ENCODE measurements around the gene PAQR5. TPM values are rescaled to one million over a fixed set of nuclear protein-coding genes. Genes with fewer than 3 reads are reported as not detected.

PAQR5 gene
- total and polyA plus RNA-seq, 9 of the 15 experiments (the other 6 are each of a cell fraction or from before 2014, with no cell fraction given) = 0.04 to 0.08 TPM; not detected in 7

DNA sequence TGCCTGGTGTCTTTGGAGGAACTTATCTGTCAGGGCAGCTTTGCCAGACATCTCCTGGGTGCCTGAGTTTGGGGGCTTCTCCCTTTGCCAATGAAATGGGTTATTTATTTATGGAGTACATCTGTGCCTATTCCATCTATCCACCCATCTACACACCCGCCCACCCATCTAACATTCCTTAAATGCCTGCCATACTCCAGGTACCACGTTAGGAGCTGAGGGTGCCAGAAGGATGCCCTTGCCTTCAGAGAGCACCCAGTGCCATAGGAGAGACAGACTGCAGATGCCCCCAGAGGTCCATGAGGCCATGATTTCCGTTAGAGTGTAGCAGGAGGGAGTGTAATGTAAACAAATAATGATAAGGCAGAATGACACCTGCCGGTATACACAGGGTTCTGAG lies 93.6 kb downstream of the PAQR5 start:
- Histone ChIP-seq H4K20me1 (replicated peaks; ENCODE audit: control insufficient read depth, insufficient read depth, low read length) (peaks cover 10% of the 10 kb centered on the region; the same call in 1 of the 2 replicates), H3K9ac (ENCODE audit: insufficient read depth in 1 of 2, low read depth in 2 of 2, low read length in 2 of 2) (no peak overlapping the region), H3K27ac (ENCODE audit: extremely low read depth, low read depth, low read length) (no peak overlapping the region), H3K4me2 (ENCODE audit: insufficient read depth, low read length) (no peak overlapping the region), H3K9me1 (ENCODE audit: control insufficient read depth, insufficient read depth, low read length) (no peaks in the 10 kb centered on the region), H3K4me1 (replicated peaks in 1 of 2; ENCODE audit: control insufficient read depth in 2 of 2, insufficient read depth in 2 of 2, low read length in 2 of 2) (peaks cover 0 to 8% of the 10 kb centered on the region in 2 experiments; a peak in 2 of 5 replicates), H3K36me3 (ENCODE audit: control insufficient read depth, insufficient read depth, low read length) (no peaks in the 10 kb centered on the region), H3K27me3 (ENCODE audit: control insufficient read depth in 2 of 2, insufficient read depth in 2 of 2, low read length in 2 of 2) (peaks cover 11 to 69% of the 10 kb centered on the region in 2 experiments; a peak in 4 of 5 replicates), H3K79me2 (ENCODE audit: control insufficient read depth, insufficient read depth, low read length) (no peaks in the 10 kb centered on the region), H3K9me3 (replicated peaks; ENCODE audit: control insufficient read depth, insufficient read depth, low read depth, low read length) (no peaks in the 10 kb centered on the region), H2AFZ (ENCODE audit: low read depth, low read length) (no peak overlapping the region), H3K4me3 (no peak overlapping the region)
- intact Hi-C loops (cut with micrococcal nuclease) = loop anchor here (10.0 kb wide), 1 partner anchor 88 kb away; no protein-coding TSS in a partner anchor
- ATAC-seq (no peak), FAIRE-seq (no peak), DNase-seq (ENCODE audit: extremely low read depth in 1 of 4, low spot score in 3 of 4) (no peak)
- TF ChIP-seq MYC (IDR thresholded peaks at IDR 0.05; ENCODE audit: low read depth, low read length) (no peak), MYC (CRISPR knock-in tag; IDR thresholded peaks at IDR 0.05; ENCODE audit: borderline replicate concordance, low read depth) (no peak), ZNF583 (CRISPR knock-in tag; IDR thresholded peaks at IDR 0.05) (no peak), SIX5 (IDR thresholded peaks at IDR 0.05; ENCODE audit: borderline replicate concordance in 1 of 2, insufficient read depth in 1 of 2, low read depth in 1 of 2, low read length in 2 of 2) (no peak), IRF2 (CRISPR knock-in tag; IDR thresholded peaks at IDR 0.05) (no peak), SAFB (IDR thresholded peaks at IDR 0.05; ENCODE audit: borderline replicate concordance, low read depth, low read length) (no peak), GTF2B (IDR thresholded peaks at IDR 0.05; ENCODE audit: extremely low read depth, insufficient read length) (no peak), COPS2 (conservative IDR thresholded peaks at IDR 0.05) (no peak), HDAC8 (tag; IDR thresholded peaks at IDR 0.05) (no peak), HDAC6 (IDR thresholded peaks at IDR 0.05; ENCODE audit: low read depth, low read length) (no peak)
- TF ChIP-seq, protein P1, sequence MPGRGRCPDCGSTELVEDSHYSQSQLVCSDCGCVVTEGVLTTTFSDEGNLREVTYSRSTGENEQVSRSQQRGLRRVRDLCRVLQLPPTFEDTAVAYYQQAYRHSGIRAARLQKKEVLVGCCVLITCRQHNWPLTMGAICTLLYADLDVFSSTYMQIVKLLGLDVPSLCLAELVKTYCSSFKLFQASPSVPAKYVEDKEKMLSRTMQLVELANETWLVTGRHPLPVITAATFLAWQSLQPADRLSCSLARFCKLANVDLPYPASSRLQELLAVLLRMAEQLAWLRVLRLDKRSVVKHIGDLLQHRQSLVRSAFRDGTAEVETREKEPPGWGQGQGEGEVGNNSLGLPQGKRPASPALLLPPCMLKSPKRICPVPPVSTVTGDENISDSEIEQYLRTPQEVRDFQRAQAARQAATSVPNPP (IDR thresholded peaks at IDR 0.05; ENCODE audit: borderline replicate concordance, insufficient read depth, insufficient read length) = no peak
- TF ChIP-seq, protein P2, sequence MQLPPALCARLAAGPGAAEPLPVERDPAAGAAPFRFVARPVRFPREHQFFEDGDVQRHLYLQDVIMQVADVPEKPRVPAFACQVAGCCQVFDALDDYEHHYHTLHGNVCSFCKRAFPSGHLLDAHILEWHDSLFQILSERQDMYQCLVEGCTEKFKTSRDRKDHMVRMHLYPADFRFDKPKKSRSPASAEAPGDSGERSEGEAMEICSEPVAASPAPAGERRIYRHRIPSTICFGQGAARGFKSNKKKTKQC (CRISPR knock-in tag; IDR thresholded peaks at IDR 0.05) = no peak
- WGBS (ENCODE audit: insufficient coverage, low coverage, missing lambda C conversion rate) = 4% methylated on average over 4 of the region's 4 CpGs
- POLR2A ChIA-PET = no interaction called here
- no TSS peak for BruUV-seq (replicated peaks)
- CTCF ChIA-PET (ENCODE audit: low intra/inter-chr PET ratio) = no interaction called here
- in situ Hi-C loops (cut with MboI) = no loop called here
